ENCODE measurements around the gene RNF10.
"Not testable (repeated sequence)": the region's sequence is repeated elsewhere in the genome, so short reads cannot be mapped to it uniquely, and the experiment has no call there.

The RNF10 gene

GRCh38 chr12:120534203-120534702 is at the start of gene RNF10:
Gene RNF10, plus strand, starts transcription at chr12:120534356. Its CDS starts 456 bp downstream, at chr12:120534812.
- DNase-seq = peak; percentile 67 to 79

DNA sequence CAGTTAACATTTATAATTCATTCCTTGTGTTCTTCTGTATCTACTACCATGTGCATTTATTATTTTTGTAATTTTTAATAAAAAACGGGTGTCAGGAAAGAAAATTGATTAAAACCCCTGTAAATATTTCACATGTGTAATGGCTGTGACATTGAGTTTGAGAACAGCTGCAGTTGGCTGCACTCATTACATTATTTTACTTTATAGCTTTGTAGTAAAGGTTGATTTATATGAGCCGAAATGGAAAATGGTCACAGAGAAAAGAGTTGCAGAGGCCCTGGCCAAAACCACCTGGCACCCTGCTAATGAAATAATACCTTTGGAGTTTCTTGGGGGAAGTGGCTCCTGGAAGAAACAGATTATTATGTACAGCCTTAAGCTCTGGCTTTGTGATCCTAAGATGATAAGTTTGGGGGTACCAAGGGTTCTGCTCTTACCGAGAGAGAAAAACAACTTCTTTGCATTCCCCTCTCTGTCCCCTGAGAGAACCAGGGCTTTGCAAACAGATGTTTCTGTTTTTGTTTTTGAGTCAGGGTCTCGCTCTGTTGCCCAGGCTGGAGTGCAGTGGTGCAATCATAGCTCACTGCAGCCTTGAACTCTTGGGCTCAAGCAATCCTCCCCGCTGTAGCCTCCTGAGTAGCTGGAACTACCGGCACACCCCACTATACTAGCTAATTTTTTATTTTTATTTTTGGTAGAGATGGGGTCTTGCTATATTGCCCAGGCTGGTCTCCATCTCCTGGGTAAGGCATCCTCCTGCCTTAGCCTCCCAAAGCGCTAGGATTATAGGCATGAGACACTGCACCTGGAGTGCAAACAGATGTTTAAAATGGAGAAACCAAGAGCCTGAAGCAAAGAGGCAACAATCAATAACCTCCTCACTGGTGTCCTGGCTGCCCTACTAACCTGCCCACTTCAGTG is 47.9 kb upstream of the RNF10 start:
- no peak for DNase-seq

- not testable (repeated sequence) for DNase-seq
Observed at GRCh38 chr12:120487552-120487951, 46.6 kb upstream of the RNF10 start.

DNA sequence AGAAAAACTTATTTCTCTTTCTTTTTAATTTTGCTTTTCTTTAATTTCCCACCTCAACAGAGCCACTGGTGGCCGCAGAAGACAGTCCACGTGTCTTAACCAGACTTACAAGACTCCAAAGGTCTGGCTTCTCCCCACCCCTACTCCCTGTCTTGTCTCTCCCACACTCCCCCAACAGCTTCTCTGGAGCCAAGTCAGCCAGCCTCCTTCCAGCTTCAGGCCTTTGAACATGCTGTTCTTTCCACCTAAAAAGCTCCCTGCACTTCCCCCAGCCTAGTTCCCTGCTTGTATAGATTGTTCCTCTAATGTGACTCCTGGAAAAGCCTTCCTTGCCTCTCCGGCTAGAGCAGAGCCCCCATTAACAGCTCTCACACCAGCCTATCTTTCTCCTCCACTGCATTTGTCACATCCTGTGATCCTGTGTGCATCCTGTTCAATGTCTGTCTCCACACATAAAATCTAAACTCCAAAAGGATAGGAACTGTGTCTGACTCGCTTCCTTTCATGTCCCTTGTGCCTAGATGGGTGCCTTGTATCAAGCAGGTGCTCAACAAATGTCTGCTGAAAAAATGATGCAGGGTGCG is 46.0 kb upstream of the RNF10 start:
- peak in 1 of 2 donors; percentile 51 for DNase-seq

GRCh38 chr12:120489018-120489417 is 45.1 kb upstream of the RNF10 start:
- no peak for DNase-seq

- no peak for DNase-seq
Observed at GRCh38 chr12:120490325-120490724, 43.8 kb upstream of the RNF10 start.

- peak; percentile 16 to 34 for DNase-seq
Observed at GRCh38 chr12:120490833-120491512, 43.2 kb upstream of the RNF10 start.

DNA sequence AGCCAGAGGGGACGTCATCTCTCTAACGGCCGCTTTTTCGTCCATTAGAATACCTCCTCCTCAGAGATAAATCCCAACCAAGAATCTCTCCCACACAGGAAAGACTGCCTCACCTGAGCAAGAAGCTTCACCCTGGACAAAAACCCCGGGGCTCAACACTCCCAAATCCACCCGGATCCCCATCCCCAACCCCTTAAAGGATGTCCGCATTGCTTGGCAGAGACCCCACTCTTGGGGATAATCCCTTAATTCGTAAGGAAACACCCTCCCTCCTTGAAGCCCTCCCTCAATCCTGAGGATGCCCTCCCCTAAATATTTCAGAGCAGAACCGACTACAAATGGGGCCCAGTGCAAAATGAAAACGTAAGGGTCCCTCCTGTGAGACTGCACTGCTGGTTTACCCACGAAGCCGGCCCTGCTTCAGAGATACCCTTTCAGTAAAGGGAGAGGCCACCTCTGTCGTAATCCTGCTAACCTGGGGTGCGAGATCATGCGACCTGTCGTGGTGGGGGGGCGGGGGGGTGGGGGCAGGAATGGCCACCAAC is 38.9 kb upstream of the RNF10 start:
- DNase-seq = no peak

- DNase-seq = peak; percentile 91 to 92
Observed at GRCh38 chr12:120495731-120496412, 38.3 kb upstream of the RNF10 start, which contains the start of gene DYNLL1. Gene DYNLL1, plus strand, starts transcription at chr12:120496113. Its CDS starts 309 bp downstream, at chr12:120496422.

GRCh38 chr12:120496413-120497340 is 37.5 kb upstream of the RNF10 start:
- DNase-seq = peak; percentile 72 to 80

DNA sequence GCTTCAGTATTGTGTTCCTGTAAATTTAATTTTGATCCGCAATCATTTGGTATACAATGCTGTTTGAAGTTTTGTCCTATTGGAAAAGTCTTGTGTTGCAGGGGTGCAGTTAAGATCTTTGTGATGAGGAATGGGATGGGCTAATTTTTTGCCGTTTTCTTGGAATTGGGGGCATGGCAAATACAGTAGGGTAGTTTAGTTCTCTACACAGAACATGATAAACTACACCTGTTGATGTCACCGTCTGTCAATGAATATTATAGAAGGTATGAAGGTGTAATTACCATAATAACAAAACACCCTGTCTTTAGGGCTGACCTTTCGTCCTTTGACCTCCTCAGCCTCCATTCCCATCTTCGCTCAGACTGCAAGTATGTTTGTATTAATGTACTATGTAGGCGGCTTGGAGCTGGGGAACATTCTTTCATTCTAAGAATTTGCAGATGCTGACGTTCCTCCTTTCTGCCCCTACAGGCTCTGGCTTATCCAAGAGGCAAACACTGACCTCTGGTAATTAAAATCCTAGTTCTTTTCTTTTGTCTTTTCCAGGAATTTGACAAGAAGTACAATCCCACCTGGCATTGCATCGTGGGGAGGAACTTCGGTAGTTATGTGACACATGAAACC is 36.5 kb upstream of the RNF10 start:
- no peak for DNase-seq

- DNase-seq = no peak
Observed at GRCh38 chr12:120498870-120499515, 35.2 kb upstream of the RNF10 start.

DNA sequence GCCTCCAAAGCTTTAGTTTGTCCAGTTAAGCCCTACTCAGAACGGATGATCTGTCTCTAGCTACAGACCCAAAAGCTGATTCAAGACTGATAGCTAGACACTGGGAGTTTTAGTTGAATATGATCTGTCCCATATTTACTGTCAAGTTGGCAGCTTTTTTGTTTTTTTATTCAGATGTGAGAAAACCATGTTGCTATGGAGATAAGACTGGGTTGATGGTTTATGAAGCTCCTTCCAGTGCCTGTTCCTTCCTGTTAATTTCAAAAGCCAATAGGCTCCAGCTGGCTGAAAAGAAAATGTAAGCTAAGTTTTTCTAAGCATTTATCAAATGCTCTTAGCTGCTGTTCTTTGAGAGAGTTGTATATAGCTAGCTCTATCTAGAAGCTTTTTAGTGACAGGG is 33.6 kb upstream of the RNF10 start:
- no peak for DNase-seq

- DNase-seq = no peak
Observed at GRCh38 chr12:120504587-120504986, 29.6 kb upstream of the RNF10 start.

DNA sequence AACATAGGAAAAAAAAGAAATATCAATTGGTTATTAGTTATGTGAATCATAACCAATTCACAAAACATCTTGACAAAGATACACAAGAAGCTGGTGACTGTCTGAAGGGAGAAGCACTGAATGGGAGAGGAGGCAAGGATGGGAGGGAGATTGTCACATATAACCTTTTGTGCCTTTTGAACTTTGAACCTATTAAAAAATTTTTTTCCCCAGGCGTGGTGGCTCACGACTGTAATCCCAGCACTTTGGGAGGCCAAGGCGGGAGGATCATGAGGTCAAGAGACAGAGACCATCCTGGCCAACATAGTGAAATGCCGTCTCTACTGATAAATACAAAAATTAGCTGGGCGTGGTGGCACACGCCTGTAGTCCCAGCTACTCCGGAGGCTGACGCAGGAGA is 25.6 kb upstream of the RNF10 start:
- no peak for DNase-seq

DNA sequence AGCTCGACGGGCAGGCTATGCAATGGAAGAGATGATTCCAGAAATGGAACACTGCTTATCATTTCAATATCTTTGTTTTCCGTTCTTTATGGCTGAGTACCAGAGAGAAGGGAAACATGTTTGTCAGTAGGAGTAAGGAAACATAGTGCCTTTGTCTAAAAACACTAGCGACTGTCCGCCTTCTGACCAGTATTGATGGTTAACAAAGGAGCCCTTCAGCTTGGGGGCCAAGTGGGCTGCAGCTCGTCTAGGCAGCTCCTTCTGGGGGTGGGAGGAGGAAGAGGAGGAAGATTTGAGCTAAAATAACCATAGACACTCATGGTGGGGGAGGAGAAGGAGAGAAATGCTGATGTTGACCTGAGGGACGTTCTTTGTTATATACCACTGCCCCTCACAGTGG is 20.2 kb upstream of the RNF10 start:
- peak; percentile 48 to 90 for DNase-seq

DNA sequence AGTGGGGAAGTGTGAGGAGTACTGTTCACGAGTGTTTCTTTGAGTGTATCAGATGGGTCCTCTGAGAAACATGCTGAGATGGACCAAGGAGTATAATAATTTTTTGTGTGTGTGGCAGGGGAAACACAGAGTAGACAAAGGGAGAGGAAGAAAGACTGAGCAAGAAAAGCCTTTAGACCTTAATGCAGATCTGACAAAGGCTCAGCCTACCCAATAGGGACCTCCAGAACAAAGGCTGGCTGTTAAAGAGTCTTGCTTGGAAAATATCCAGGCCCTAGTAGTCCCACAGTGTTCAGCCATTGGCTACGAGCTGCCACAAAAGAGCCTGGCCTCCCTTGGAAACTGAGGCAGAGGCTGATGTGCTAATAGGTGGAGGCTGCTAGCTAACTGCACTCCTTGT is 18.7 kb upstream of the RNF10 start:
- peak; percentile 22 to 46 for DNase-seq

GRCh38 chr12:120519324-120519723 is 14.8 kb upstream of the RNF10 start:
- DNase-seq = not testable (repeated sequence)

DNA sequence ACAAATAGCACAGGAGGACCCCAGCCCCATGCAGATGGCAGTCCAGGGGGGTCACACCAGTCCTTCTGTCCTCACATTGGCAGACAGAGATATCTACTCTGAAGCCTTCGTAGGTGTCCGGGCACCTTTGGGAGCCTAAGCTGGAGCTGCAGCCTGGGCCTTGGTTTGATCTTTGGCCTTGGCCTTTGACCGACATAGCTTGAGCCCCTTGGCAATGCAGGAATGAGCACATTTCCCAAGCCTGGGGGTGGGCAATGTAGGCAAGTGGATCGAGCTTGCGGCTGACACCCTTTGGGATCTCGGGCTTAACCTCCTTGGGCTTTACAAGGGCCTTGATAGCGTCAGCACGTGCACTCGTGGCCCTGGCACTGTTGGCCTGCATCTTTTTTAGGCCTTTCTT is 11.6 kb upstream of the RNF10 start:
- DNase-seq = no peak

- DNase-seq = peak; percentile 82 to 88
Observed at GRCh38 chr12:120528861-120529525, 5.2 kb upstream of the RNF10 start, which contains the start of gene COQ5. Gene COQ5, minus strand, starts transcription at chr12:120529158. Its CDS starts 17 bp downstream, at chr12:120529141.
